ENCODE results near the gene MMP11. TPM values are rescaled to one million over a fixed set of nuclear protein-coding genes. Genes with fewer than 3 reads are reported as not detected.

Gene MMP11
- total and polyA plus RNA-seq, 2 experiments from 2014 or later, result 5.3 to 17.4 TPM

DNA sequence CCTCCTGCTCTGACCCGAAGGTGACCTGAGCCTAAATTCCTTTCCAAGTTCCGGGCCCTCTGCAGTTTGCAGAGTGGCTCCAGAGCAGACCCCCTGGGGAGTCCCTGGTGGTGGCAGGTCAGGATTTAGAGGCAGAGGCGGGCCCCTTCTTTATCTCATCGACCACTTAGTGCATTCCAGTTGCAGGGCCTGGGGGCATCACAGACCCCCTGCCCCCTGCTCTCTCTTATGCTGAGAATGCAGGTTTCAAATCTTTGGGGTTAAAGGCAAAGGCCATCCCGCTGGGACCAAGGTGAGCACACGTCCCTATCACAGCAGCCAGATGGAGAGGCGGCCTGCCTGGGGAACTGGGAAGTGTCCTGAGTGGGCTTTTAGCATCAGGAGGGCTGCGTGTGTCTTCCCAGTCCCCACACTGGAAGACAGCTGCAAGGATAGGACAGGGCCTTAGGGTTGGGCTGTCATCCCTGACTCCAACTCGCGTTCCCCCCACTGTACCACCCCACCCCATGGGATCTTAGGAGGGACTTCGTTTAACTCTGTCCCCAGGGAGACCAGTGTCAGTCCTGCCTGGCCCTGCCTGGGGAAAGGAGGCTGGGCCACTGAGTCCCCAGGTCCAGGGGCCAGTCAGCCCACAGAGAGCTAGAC is 54.8 kb downstream of the MMP11 start:
- Mint-ChIP-seq H3K4me1 (peaks cover 2% of the 10 kb centered on the region; the same call in 1 of the 3 replicates), H3K9me3 (no peaks in the 10 kb centered on the region; the same call in 2 of the 3 replicates), H3K27ac (no peak overlapping the region; the same call in 1 of the 2 replicates), H3K27me3 (ENCODE audit: insufficient read depth, low read depth, poor library complexity) (peaks cover 17% of the 10 kb centered on the region), H3K4me3 (no peak overlapping the region), H3K36me3 (ENCODE audit: low read depth) (peaks cover 73% of the 10 kb centered on the region)
- H3K4me1 ChIP-seq (ENCODE audit: insufficient read depth), result no peaks in the 10 kb centered on the region
- no peaks in the 10 kb centered on the region for H3F3A ChIP-seq (replicated peaks; ENCODE audit: low read depth)
- H3K4me3 ChIP-seq, result no peak overlapping the region
- DNase-seq (ENCODE audit: low spot score) (no peak), ATAC-seq (no peak; the same call in 1 of the 3 replicates)
- TF ChIP-seq EZH2 (IDR thresholded peaks at IDR 0.05; ENCODE audit: low read depth, unreplicated experiment) (no peak), JUNB (IDR thresholded peaks at IDR 0.05; ENCODE audit: unreplicated experiment) (no peak), STAT1 (IDR thresholded peaks at IDR 0.05; ENCODE audit: unreplicated experiment) (no peak), CREB1 (CRISPR knock-in tag; IDR thresholded peaks at IDR 0.05; ENCODE audit: low read depth) (no peak), ZNF114 (CRISPR knock-in tag; IDR thresholded peaks at IDR 0.05) (no peak)
- TF ChIP-seq, protein P1, sequence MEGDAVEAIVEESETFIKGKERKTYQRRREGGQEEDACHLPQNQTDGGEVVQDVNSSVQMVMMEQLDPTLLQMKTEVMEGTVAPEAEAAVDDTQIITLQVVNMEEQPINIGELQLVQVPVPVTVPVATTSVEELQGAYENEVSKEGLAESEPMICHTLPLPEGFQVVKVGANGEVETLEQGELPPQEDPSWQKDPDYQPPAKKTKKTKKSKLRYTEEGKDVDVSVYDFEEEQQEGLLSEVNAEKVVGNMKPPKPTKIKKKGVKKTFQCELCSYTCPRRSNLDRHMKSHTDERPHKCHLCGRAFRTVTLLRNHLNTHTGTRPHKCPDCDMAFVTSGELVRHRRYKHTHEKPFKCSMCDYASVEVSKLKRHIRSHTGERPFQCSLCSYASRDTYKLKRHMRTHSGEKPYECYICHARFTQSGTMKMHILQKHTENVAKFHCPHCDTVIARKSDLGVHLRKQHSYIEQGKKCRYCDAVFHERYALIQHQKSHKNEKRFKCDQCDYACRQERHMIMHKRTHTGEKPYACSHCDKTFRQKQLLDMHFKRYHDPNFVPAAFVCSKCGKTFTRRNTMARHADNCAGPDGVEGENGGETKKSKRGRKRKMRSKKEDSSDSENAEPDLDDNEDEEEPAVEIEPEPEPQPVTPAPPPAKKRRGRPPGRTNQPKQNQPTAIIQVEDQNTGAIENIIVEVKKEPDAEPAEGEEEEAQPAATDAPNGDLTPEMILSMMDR (conservative IDR thresholded peaks at IDR 0.05; ENCODE audit: low read depth in 2 of 2), result no peak
- TF ChIP-seq, protein P2, sequence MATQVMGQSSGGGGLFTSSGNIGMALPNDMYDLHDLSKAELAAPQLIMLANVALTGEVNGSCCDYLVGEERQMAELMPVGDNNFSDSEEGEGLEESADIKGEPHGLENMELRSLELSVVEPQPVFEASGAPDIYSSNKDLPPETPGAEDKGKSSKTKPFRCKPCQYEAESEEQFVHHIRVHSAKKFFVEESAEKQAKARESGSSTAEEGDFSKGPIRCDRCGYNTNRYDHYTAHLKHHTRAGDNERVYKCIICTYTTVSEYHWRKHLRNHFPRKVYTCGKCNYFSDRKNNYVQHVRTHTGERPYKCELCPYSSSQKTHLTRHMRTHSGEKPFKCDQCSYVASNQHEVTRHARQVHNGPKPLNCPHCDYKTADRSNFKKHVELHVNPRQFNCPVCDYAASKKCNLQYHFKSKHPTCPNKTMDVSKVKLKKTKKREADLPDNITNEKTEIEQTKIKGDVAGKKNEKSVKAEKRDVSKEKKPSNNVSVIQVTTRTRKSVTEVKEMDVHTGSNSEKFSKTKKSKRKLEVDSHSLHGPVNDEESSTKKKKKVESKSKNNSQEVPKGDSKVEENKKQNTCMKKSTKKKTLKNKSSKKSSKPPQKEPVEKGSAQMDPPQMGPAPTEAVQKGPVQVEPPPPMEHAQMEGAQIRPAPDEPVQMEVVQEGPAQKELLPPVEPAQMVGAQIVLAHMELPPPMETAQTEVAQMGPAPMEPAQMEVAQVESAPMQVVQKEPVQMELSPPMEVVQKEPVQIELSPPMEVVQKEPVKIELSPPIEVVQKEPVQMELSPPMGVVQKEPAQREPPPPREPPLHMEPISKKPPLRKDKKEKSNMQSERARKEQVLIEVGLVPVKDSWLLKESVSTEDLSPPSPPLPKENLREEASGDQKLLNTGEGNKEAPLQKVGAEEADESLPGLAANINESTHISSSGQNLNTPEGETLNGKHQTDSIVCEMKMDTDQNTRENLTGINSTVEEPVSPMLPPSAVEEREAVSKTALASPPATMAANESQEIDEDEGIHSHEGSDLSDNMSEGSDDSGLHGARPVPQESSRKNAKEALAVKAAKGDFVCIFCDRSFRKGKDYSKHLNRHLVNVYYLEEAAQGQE (IDR thresholded peaks at IDR 0.05; ENCODE audit: unreplicated experiment), result no peak
- TF ChIP-seq, protein P3, sequence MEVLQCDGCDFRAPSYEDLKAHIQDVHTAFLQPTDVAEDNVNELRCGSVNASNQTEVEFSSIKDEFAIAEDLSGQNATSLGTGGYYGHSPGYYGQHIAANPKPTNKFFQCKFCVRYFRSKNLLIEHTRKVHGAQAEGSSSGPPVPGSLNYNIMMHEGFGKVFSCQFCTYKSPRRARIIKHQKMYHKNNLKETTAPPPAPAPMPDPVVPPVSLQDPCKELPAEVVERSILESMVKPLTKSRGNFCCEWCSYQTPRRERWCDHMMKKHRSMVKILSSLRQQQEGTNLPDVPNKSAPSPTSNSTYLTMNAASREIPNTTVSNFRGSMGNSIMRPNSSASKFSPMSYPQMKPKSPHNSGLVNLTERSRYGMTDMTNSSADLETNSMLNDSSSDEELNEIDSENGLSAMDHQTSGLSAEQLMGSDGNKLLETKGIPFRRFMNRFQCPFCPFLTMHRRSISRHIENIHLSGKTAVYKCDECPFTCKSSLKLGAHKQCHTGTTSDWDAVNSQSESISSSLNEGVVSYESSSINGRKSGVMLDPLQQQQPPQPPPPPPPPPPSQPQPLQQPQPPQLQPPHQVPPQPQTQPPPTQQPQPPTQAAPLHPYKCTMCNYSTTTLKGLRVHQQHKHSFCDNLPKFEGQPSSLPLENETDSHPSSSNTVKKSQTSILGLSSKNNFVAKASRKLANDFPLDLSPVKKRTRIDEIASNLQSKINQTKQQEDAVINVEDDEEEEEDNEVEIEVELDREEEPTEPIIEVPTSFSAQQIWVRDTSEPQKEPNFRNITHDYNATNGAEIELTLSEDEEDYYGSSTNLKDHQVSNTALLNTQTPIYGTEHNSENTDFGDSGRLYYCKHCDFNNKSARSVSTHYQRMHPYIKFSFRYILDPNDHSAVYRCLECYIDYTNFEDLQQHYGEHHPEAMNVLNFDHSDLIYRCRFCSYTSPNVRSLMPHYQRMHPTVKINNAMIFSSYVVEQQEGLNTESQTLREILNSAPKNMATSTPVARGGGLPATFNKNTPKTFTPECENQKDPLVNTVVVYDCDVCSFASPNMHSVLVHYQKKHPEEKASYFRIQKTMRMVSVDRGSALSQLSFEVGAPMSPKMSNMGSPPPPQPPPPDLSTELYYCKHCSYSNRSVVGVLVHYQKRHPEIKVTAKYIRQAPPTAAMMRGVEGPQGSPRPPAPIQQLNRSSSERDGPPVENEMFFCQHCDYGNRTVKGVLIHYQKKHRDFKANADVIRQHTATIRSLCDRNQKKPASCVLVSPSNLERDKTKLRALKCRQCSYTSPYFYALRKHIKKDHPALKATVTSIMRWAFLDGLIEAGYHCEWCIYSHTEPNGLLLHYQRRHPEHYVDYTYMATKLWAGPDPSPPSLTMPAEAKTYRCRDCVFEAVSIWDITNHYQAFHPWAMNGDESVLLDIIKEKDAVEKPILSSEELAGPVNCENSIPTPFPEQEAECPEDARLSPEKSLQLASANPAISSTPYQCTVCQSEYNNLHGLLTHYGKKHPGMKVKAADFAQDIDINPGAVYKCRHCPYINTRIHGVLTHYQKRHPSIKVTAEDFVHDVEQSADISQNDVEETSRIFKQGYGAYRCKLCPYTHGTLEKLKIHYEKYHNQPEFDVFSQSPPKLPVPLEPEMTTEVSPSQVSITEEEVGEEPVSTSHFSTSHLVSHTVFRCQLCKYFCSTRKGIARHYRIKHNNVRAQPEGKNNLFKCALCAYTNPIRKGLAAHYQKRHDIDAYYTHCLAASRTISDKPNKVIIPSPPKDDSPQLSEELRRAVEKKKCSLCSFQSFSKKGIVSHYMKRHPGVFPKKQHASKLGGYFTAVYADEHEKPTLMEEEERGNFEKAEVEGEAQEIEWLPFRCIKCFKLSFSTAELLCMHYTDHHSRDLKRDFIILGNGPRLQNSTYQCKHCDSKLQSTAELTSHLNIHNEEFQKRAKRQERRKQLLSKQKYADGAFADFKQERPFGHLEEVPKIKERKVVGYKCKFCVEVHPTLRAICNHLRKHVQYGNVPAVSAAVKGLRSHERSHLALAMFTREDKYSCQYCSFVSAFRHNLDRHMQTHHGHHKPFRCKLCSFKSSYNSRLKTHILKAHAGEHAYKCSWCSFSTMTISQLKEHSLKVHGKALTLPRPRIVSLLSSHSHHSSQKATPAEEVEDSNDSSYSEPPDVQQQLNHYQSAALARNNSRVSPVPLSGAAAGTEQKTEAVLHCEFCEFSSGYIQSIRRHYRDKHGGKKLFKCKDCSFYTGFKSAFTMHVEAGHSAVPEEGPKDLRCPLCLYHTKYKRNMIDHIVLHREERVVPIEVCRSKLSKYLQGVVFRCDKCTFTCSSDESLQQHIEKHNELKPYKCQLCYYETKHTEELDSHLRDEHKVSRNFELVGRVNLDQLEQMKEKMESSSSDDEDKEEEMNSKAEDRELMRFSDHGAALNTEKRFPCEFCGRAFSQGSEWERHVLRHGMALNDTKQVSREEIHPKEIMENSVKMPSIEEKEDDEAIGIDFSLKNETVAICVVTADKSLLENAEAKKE (CRISPR knock-in tag; IDR thresholded peaks at IDR 0.05), result no peak
- no peaks in the 10 kb centered on the region for H3K9me2 ChIP-seq (ENCODE audit: insufficient read depth)
- H3K27me3 ChIP-seq (ENCODE audit: insufficient read depth), result no peaks in the 10 kb centered on the region
- H4K20me1 ChIP-seq (replicated peaks; ENCODE audit: insufficient read depth), result 0 out of 2 replicates have a peak, but pooled peaks cover 4% of the 10 kb centered on the region
- no peaks in the 10 kb centered on the region for H3K79me2 ChIP-seq (replicated peaks; ENCODE audit: insufficient read depth)
- H3K36me3 ChIP-seq (ENCODE audit: insufficient read depth), result peaks cover 10% of the 10 kb centered on the region; the same call in 1 of the 2 replicates
- H3K4me2 ChIP-seq, result no peak overlapping the region
- no peak overlapping the region for H3K27ac ChIP-seq (ENCODE audit: low read depth)
- no peak overlapping the region for H2AFZ ChIP-seq
